NK-92 (cell line): ENCODE data around the gene TAS2R41.
"Not testable (repeated sequence)": the region's sequence is repeated elsewhere in the genome, so short reads cannot be mapped to it uniquely, and the experiment has no call there.

Experiments used
- DNase-seq: peaks from one replicate; lab custom pipeline; 2025; ENCODE audit not compliant: unreplicated experiment; lab: John Stamatoyannopoulos, UW

Gene TAS2R41

GRCh38 chr7:143514995-143515735 lies 37.5 kb downstream of the TAS2R41 start:
- no peak for DNase-seq

- DNase-seq: no peak
Measured at GRCh38 chr7:143516981-143517380, 39.3 kb downstream of the TAS2R41 start.

- DNase-seq: no peak
Measured at GRCh38 chr7:143518521-143518920, 40.8 kb downstream of the TAS2R41 start.

- DNase-seq: no peak
Measured at GRCh38 chr7:143518941-143519340, 41.3 kb downstream of the TAS2R41 start.

DNA sequence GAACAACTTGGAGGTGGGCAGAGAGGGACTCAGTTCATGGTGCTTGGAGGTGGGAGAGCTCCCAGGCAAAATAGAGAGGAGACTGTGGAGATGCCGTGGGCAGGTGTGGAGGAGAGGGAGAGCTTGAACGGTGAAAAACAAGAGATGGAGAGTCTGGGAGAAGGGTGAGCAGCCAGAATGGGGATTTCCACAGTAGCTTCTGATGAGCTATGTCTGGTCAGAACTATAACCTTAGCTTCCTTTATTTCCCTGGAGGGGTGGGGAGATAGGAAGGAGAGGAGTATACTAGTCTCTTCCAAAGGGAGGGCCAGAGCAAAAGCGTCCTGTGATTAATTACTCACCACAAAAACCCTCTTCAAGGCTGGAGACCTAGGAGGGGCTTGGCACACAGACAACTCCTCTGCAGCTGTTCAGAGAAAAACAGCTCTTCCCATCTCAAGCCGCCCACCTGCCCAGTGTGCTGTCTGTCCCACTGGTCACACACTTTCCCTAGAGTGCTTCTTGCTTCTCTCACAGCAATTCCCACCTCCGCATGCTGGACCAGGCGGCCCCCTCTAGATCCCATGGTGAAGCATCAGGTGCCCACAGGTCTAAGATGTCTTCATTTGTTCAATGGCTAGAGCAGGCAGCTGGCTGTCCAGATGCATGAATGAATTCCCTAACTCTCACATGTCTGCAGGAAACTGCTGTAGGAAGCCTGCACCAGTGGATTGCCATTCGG lies 41.9 kb downstream of the TAS2R41 start:
- no peak for DNase-seq

DNA sequence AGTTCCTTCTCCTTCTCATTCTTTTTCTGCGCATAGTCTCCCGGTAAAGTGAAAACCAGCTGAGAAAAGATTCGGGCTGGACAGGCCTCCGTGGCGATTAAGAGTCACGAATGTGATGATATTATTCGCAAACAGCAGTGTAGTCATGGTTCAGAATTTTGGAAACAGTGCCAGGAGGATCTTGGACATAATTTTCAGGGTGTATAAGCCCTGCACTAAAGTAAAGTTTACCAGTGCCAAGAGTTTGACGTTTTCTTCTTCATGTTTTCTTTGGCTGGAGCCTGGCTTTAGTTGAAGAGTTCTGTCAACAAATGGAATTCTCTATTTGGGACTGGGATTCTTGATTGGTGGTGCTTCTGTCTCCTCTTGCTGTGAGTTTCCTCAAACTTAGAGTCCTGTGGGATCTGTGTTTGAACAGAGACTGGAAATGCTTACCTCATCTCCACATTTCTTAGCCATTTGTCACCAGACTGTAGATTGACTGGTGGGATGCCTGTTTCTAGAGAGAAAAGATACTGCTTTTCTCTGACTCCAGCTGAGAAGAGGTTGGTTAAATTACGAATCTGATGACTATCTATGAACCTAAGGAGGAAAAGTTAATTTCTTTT lies 44.7 kb downstream of the TAS2R41 start:
- not testable (repeated sequence) for DNase-seq
